K562 (cell line): Measurements from ENCODE around the gene TM7SF2. TPM values are rescaled to one million over a fixed set of nuclear protein-coding genes. Genes with fewer than 3 reads are reported as not detected.

Experiments
- CHD1 ChIP-seq: fragments of 200-600 bp; sonication (generic); IDR thresholded peaks from one replicate; pipeline ENCODE4 v1.6.1; 2012; ENCODE audit warnings: mild to moderate bottlenecking, moderate library complexity, low read length, inconsistent platforms
- CHD2 ChIP-seq: IDR thresholded peaks from 2 replicates; pipeline ENCODE4 v1.6.1; 2011; ENCODE audit warnings: low read depth, low read length
- E2F3 ChIP-seq: fragments of 250-450 bp; sonication (Bioruptor Pico); IDR thresholded peaks from 2 replicates; pipeline ENCODE4 v1.4.0; 2020; ENCODE audit warnings: mild to moderate bottlenecking
- FUS ChIP-seq: fragments of 200-400 bp; formaldehyde crosslinking; optimal IDR thresholded peaks from 2 replicates; pipeline ENCODE3; 2017; ENCODE audit warnings: low read depth, low read length
- GTF2F1 ChIP-seq: IDR thresholded peaks from 2 replicates; pipeline ENCODE4 v1.6.1; 2011; ENCODE audit warnings: low read depth, low read length, improper control_type of control experiment
- KLF16 ChIP-seq: IDR thresholded peaks from 2 replicates; pipeline ENCODE4 v1.6.1; 2016; ENCODE audit warnings: antibody characterized with exemption
- ZNF23 ChIP-seq: fragments of 250-450 bp; sonication (Bioruptor Pico); IDR thresholded peaks from 2 replicates; pipeline ENCODE4 v1.4.0; 2020; ENCODE audit warnings: mild to moderate bottlenecking
- ZNF398 ChIP-seq: fragments of 250-450 bp; sonication (Bioruptor Pico); IDR thresholded peaks from 2 replicates; pipeline ENCODE4 v1.8.0; 2021; ENCODE audit warnings: moderate library complexity, mild to moderate bottlenecking, inconsistent platforms
- ZNF57 ChIP-seq: fragments of 450-650 bp; formaldehyde crosslinking; IDR thresholded peaks from 2 replicates; pipeline ENCODE4 v1.4.0; 2020; ENCODE audit warnings: mild to moderate bottlenecking, moderate library complexity
- ZNF707 ChIP-seq: fragments of 250-450 bp; sonication (Bioruptor Pico); conservative IDR thresholded peaks from 2 replicates; pipeline ENCODE4 v1.8.0; 2022; ENCODE audit warnings: inconsistent platforms, mild to moderate bottlenecking, moderate library complexity
- ZNF740 ChIP-seq, 3 experiments: fragments of 200-800 bp in 1 of 3; sonication (Bioruptor generic) in 1 of 3; sonication (generic) in 1 of 3; formaldehyde crosslinking in 1 of 3; IDR thresholded peaks; 2 replicates each; pipeline versions ENCODE4 v1.6.1 to v1.8.0; 2016 to 2022; ENCODE audit warnings: mild to moderate bottlenecking in 2 of 3, missing compliant biosample characterization in 2 of 3, missing genetic modification characterization in 2 of 3, missing genetic modification reagents in 1 of 3
- polyA plus RNA-seq, 8 experiments: library from polyadenylated mRNA; depleted of rRNA in 4 of 8; stranded (reverse) in 5 of 8; unstranded in 3 of 8; fragments of >200 nt; fragmentation: Nextera tagmentation in 2 of 8; fragmentation: Illumina TruSeq in 1 of 8; extraction: Ambion mirVana in 2 of 8; extraction: Trizol in 1 of 8; gene quantifications; 2 replicates each; pipeline versions ENCODE4 v1.2.1 to v1.2.3, GENCODE V29; 2011 to 2014; ENCODE audit warnings: inconsistent platforms in 1 of 8, missing spikeins in 1 of 8
- total RNA-seq, 7 experiments: library from RNA; depleted of rRNA in 6 of 7; stranded (reverse); fragments of >200 nt in 6 of 7; fragmentation: Illumina TruSeq in 2 of 7; extraction: Trizol in 2 of 7; gene quantifications; 2 replicates each; pipeline versions ENCODE4 v1.2.1 to v1.2.3, GENCODE V29; 2011 to 2021; ENCODE audit warnings: low replicate concordance in 1 of 7
- TF ChIP-seq, protein P1 (sequence below): sonication (generic); formaldehyde crosslinking; IDR thresholded peaks from 2 replicates; pipeline ENCODE4 v1.9.0; 2022; ENCODE audit warnings: mild to moderate bottlenecking, missing genetic modification reagents
- TF ChIP-seq, protein P2 (sequence below): fragments of 450-650 bp; formaldehyde crosslinking; IDR thresholded peaks from 2 replicates; pipeline ENCODE4 v1.4.0; 2020; ENCODE audit warnings: mild to moderate bottlenecking, moderate library complexity

Gene TM7SF2
- total and polyA plus RNA-seq, 9 of the 15 experiments (the other 6 are each of a cell fraction or from before 2014, with no cell fraction given), result 1.2 to 22.0 (median 14.3) TPM

DNA sequence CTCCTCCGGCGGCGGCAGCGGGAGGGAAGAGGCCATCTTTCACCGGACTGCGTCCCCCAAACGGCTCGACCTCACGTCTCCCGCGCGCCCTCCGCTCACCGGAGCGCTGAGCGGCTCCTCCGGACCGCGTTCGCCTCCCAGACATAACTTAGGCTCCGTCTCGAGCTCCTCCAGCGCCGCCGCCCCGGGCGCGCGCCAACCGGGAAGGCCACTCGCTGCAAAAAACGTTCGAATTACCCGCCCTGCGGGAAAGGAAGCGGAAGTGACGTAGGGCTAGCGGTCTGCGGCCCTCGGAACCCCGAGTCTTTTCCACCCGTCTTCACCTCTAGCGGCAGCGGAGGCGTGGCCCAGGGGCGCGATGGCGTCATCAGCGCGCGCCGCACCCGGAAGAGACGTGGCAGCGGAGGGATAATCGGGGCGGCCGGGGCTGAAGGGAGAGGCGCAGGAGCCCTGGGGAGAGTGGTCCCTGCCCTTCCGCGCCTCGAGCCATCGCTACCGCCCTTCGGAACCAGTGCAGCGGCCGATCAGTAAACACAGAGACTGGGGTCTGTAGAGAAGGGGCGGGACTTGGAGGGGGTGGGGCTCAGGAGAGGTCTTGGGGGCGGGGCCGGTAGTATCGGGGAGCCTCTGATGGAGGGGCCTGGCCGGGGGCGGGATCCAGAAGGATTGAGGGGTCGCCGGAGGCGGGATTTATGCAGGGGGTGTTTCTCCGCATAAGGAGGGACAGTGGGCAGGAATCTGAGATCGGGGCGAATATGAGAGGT is 27.7 kb upstream of the TM7SF2 start, which contains the start of the genes CDCA5 and ZFPL1 (continued):
- peak; percentile 52 for TF ChIP-seq CHD2
- TF ChIP-seq, protein P1, sequence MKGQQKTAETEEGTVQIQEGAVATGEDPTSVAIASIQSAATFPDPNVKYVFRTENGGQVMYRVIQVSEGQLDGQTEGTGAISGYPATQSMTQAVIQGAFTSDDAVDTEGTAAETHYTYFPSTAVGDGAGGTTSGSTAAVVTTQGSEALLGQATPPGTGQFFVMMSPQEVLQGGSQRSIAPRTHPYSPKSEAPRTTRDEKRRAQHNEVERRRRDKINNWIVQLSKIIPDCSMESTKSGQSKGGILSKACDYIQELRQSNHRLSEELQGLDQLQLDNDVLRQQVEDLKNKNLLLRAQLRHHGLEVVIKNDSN, result peak; percentile 36; the same call in 1 of the 2 replicates
- no peak for TF ChIP-seq ZNF57
- TF ChIP-seq CHD1, result no peak
- TF ChIP-seq ZNF740 (CRISPR knock-in tag; IDR thresholded peaks at IDR 0.05), result 0 out of 2 replicates have a peak, but pooled peaks have one; percentile 33
- no peak for TF ChIP-seq ZNF740 (tag; IDR thresholded peaks at IDR 0.05)
- peak; percentile 94 for TF ChIP-seq E2F3
- TF ChIP-seq, protein P2, sequence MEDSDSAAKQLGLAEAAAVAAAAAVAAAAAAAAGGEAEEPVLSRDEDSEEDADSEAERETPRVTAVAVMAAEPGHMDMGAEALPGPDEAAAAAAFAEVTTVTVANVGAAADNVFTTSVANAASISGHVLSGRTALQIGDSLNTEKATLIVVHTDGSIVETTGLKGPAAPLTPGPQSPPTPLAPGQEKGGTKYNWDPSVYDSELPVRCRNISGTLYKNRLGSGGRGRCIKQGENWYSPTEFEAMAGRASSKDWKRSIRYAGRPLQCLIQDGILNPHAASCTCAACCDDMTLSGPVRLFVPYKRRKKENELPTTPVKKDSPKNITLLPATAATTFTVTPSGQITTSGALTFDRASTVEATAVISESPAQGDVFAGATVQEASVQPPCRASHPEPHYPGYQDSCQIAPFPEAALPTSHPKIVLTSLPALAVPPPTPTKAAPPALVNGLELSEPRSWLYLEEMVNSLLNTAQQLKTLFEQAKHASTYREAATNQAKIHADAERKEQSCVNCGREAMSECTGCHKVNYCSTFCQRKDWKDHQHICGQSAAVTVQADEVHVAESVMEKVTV, result peak; percentile 42; the same call in 1 of the 2 replicates
- no peak for TF ChIP-seq KLF16
- no peak for TF ChIP-seq ZNF707 (CRISPR knock-in tag)
- no peak for TF ChIP-seq ZNF23
- TF ChIP-seq FUS, result no peak
- TF ChIP-seq GTF2F1, result no peak
- TF ChIP-seq ZNF398, result no peak
